K562 (cell line): ENCODE data around the gene SLC22A4. TPM values are rescaled to one million over a fixed set of nuclear protein-coding genes. Genes with fewer than 3 reads are reported as not detected.

Experiments
- ATF1 ChIP-seq, 2 experiments: fragments of 450-650 bp in 1 of 2; IDR thresholded peaks; 2 replicates each; pipeline ENCODE4 v1.6.1; 2016; ENCODE audit warnings: missing compliant biosample characterization in 1 of 2, missing genetic modification characterization in 1 of 2
- BRF1 ChIP-seq: IDR thresholded peaks from 3 replicates; pipeline ENCODE4 v1.6.1; 2011; ENCODE audit warnings: borderline replicate concordance, mild to moderate bottlenecking; ENCODE audit not compliant: insufficient read length; ENCODE audit errors: extremely low read depth
- CBX8 ChIP-seq: fragments of 200-600 bp; sonication (generic); IDR thresholded peaks from 2 replicates; pipeline ENCODE4 v1.6.1; 2012; ENCODE audit warnings: borderline replicate concordance, mixed run types, low read depth, mild to moderate bottlenecking, moderate library complexity, mixed read lengths, low read length, control low read depth, inconsistent platforms; ENCODE audit not compliant: poor library complexity, severe bottlenecking; ENCODE audit errors: extremely low read depth
- CREM ChIP-seq: IDR thresholded peaks from 2 replicates; pipeline ENCODE4 v1.6.1; 2014; ENCODE audit warnings: antibody characterized with exemption, low read depth
- KAT7 ChIP-seq: sonication (generic); formaldehyde crosslinking; IDR thresholded peaks from 2 replicates; pipeline ENCODE4 v1.8.0; 2022; ENCODE audit warnings: missing genetic modification reagents, mild to moderate bottlenecking, borderline replicate concordance
- KDM1A ChIP-seq, 2 experiments: fragments of 450-650 bp; IDR thresholded peaks; 2 replicates each; pipeline ENCODE4 v1.6.1; 2016; ENCODE audit warnings: mild to moderate bottlenecking in 2 of 2
- KDM5B ChIP-seq: fragments of 200-600 bp; sonication (generic); IDR thresholded peaks from 2 replicates; pipeline ENCODE4 v1.6.1; 2012; ENCODE audit warnings: low read depth, mild to moderate bottlenecking, moderate library complexity, low read length, control low read depth, inconsistent platforms; ENCODE audit not compliant: insufficient replicate concordance
- L3MBTL2 ChIP-seq: fragments of 450-650 bp; IDR thresholded peaks from 2 replicates; pipeline ENCODE4 v1.6.1; 2016; ENCODE audit warnings: mild to moderate bottlenecking, moderate library complexity
- OTX1 ChIP-seq: fragments of 450-650 bp; formaldehyde crosslinking; IDR thresholded peaks from 2 replicates; pipeline ENCODE4 v1.4.0; 2022; ENCODE audit warnings: mild to moderate bottlenecking
- POLR2G ChIP-seq: fragments of 200-400 bp; formaldehyde crosslinking; IDR thresholded peaks from 2 replicates; pipeline ENCODE4 v1.6.1; 2017; ENCODE audit warnings: low read depth, mild to moderate bottlenecking, antibody characterized with exemption, low read length, moderate library complexity
- RBFOX2 ChIP-seq: fragments of 200-400 bp; formaldehyde crosslinking; IDR thresholded peaks from 2 replicates; pipeline ENCODE4 v1.6.1; 2017; ENCODE audit warnings: low read depth, mild to moderate bottlenecking, low read length, moderate library complexity
- STAT5B ChIP-seq: fragments of 250-450 bp; sonication (Bioruptor Pico); IDR thresholded peaks from 2 replicates; pipeline ENCODE4 v1.8.0; 2021; ENCODE audit warnings: mild to moderate bottlenecking, inconsistent platforms
- U2AF1 ChIP-seq: fragments of 200-400 bp; formaldehyde crosslinking; optimal IDR thresholded peaks from 2 replicates; pipeline ENCODE3; 2017; ENCODE audit warnings: mild to moderate bottlenecking, low read depth, low read length, moderate library complexity
- ZNF830 ChIP-seq: fragments of 250-450 bp; sonication (Bioruptor Pico); IDR thresholded peaks from 2 replicates; pipeline ENCODE4 v1.5.0; 2021; ENCODE audit warnings: mild to moderate bottlenecking
- polyA plus RNA-seq, 8 experiments: library from polyadenylated mRNA; depleted of rRNA in 4 of 8; stranded (reverse) in 5 of 8; unstranded in 3 of 8; fragments of >200 nt; fragmentation: Nextera tagmentation in 2 of 8; fragmentation: Illumina TruSeq in 1 of 8; extraction: Ambion mirVana in 2 of 8; extraction: Trizol in 1 of 8; gene quantifications; 2 replicates each; pipeline versions ENCODE4 v1.2.1 to v1.2.3, GENCODE V29; 2011 to 2014; ENCODE audit warnings: inconsistent platforms in 1 of 8, missing spikeins in 1 of 8
- total RNA-seq, 7 experiments: library from RNA; depleted of rRNA in 6 of 7; stranded (reverse); fragments of >200 nt in 6 of 7; fragmentation: Illumina TruSeq in 2 of 7; extraction: Trizol in 2 of 7; gene quantifications; 2 replicates each; pipeline versions ENCODE4 v1.2.1 to v1.2.3, GENCODE V29; 2011 to 2021; ENCODE audit warnings: low replicate concordance in 1 of 7
- TF ChIP-seq, protein P1 (sequence below), 3 experiments: IDR thresholded peaks in 2 of 3; conservative IDR thresholded peaks in 1 of 3; 2 replicates each; pipeline ENCODE4 v1.5.1; 2011 to 2012; ENCODE audit warnings: low read length in 3 of 3, mild to moderate bottlenecking in 3 of 3, control low read depth in 2 of 3, improper control_type of control experiment in 1 of 3, inconsistent platforms in 1 of 3, low read depth in 1 of 3, mixed read lengths in 1 of 3, moderate library complexity in 1 of 3; ENCODE audit not compliant: insufficient read depth in 2 of 3
- TF ChIP-seq, protein P2 (sequence below): fragments of 450-650 bp; IDR thresholded peaks from 2 replicates; pipeline ENCODE4 v1.6.1; 2018; ENCODE audit warnings: mild to moderate bottlenecking, low read depth; ENCODE audit not compliant: partially characterized antibody
- TF ChIP-seq, protein P3 (sequence below): fragments of 250-450 bp; sonication (Bioruptor Pico); IDR thresholded peaks from 2 replicates; pipeline ENCODE4 v1.4.0; 2020; ENCODE audit warnings: mild to moderate bottlenecking, moderate library complexity
- TF ChIP-seq, protein P4 (sequence below): fragments of 250-450 bp; sonication (Bioruptor Pico); IDR thresholded peaks from 2 replicates; pipeline ENCODE4 v1.4.0; 2020; ENCODE audit warnings: mild to moderate bottlenecking, moderate library complexity

Gene SLC22A4
- total and polyA plus RNA-seq, 9 of the 15 experiments (the other 6 are each of a cell fraction or from before 2014, with no cell fraction given) = 2.7 to 9.5 (median 6.2) TPM

DNA sequence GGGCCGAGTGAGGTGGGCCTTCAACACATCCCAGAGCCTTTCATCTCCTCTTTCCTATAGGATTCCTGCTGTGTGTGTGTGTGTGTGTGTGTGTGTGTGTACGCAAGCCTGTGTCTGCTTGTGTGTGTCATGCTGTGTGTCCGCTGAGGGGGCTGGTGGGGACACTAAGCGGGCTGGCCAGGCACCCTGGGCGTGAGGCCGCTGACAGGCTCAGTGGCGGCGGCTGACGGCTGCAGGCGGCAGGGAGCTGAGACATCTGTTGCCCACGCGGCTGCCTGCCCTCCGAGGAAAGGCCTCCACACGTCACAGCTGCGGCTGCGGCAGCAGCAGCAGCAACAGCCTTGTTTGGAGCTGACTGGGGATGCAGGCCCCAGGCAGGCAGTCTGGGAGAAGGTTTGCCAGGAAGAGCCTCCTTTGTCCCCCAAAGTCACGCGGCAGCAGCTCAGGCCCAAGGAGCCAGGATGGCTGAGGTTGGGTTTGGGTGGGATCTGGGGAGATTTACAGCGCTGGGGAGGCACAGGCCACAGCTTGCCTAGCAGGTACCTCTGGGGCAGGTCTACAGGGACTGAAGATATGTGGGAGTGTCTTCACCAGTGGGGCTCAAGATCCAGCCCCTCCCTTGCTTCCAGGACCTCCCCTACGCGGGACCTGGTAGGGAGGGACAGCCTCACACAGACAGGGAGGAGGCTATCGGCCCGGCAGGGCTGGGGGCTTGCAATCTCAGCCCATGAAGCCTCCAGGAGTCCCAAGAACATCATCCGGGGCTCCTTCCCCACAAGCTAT, 34.9 kb upstream of the SLC22A4 start (continued):
- TF ChIP-seq, protein P1, sequence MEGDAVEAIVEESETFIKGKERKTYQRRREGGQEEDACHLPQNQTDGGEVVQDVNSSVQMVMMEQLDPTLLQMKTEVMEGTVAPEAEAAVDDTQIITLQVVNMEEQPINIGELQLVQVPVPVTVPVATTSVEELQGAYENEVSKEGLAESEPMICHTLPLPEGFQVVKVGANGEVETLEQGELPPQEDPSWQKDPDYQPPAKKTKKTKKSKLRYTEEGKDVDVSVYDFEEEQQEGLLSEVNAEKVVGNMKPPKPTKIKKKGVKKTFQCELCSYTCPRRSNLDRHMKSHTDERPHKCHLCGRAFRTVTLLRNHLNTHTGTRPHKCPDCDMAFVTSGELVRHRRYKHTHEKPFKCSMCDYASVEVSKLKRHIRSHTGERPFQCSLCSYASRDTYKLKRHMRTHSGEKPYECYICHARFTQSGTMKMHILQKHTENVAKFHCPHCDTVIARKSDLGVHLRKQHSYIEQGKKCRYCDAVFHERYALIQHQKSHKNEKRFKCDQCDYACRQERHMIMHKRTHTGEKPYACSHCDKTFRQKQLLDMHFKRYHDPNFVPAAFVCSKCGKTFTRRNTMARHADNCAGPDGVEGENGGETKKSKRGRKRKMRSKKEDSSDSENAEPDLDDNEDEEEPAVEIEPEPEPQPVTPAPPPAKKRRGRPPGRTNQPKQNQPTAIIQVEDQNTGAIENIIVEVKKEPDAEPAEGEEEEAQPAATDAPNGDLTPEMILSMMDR (IDR thresholded peaks at IDR 0.05 in 2 of 3, conservative IDR thresholded peaks at IDR 0.05 in 1 of 3; ENCODE audit: insufficient read depth in 2 of 3, low read depth in 1 of 3, low read length in 3 of 3) = no peak
- TF ChIP-seq ATF1 (CRISPR knock-in tag; IDR thresholded peaks at IDR 0.05) = no peak
- TF ChIP-seq ATF1 (tag; IDR thresholded peaks at IDR 0.05) = peak; percentile 13; the same call in 1 of the 2 replicates
- TF ChIP-seq, protein P2, sequence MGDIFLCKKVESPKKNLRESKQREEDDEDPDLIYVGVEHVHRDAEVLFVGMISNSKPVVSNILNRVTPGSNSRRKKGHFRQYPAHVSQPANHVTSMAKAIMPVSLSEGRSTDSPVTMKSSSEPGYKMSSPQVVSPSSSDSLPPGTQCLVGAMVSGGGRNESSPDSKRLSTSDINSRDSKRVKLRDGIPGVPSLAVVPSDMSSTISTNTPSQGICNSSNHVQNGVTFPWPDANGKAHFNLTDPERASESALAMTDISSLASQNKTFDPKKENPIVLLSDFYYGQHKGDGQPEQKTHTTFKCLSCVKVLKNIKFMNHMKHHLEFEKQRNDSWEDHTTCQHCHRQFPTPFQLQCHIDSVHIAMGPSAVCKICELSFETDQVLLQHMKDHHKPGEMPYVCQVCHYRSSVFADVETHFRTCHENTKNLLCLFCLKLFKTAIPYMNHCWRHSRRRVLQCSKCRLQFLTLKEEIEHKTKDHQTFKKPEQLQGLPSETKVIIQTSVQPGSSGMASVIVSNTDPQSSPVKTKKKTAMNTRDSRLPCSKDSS = no peak
- 0 out of 2 replicates have a peak, but pooled peaks have one; percentile 25 for TF ChIP-seq CREM
- TF ChIP-seq, protein P3, sequence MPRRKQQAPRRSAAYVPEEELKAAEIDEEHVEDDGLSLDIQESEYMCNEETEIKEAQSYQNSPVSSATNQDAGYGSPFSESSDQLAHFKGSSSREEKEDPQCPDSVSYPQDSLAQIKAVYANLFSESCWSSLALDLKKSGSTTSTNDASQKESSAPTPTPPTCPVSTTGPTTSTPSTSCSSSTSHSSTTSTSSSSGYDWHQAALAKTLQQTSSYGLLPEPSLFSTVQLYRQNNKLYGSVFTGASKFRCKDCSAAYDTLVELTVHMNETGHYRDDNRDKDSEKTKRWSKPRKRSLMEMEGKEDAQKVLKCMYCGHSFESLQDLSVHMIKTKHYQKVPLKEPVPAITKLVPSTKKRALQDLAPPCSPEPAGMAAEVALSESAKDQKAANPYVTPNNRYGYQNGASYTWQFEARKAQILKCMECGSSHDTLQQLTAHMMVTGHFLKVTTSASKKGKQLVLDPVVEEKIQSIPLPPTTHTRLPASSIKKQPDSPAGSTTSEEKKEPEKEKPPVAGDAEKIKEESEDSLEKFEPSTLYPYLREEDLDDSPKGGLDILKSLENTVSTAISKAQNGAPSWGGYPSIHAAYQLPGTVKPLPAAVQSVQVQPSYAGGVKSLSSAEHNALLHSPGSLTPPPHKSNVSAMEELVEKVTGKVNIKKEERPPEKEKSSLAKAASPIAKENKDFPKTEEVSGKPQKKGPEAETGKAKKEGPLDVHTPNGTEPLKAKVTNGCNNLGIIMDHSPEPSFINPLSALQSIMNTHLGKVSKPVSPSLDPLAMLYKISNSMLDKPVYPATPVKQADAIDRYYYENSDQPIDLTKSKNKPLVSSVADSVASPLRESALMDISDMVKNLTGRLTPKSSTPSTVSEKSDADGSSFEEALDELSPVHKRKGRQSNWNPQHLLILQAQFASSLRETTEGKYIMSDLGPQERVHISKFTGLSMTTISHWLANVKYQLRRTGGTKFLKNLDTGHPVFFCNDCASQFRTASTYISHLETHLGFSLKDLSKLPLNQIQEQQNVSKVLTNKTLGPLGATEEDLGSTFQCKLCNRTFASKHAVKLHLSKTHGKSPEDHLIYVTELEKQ (CRISPR knock-in tag) = no peak
- no peak for TF ChIP-seq KAT7 (CRISPR knock-in tag)
- TF ChIP-seq L3MBTL2 = peak; percentile 55
- peak; percentile 50 for TF ChIP-seq POLR2G
- TF ChIP-seq STAT5B (CRISPR knock-in tag) = no peak
- no peak for TF ChIP-seq ZNF830 (CRISPR knock-in tag)
- TF ChIP-seq CBX8 = no peak
- TF ChIP-seq KDM5B = no peak
- TF ChIP-seq RBFOX2 = peak; percentile 51
- no peak for TF ChIP-seq KDM1A (IDR thresholded peaks at IDR 0.05)
- 0 out of 2 replicates have a peak, but pooled peaks have one; percentile 34 for TF ChIP-seq OTX1
- TF ChIP-seq BRF1 = no peak
- TF ChIP-seq, protein P4, sequence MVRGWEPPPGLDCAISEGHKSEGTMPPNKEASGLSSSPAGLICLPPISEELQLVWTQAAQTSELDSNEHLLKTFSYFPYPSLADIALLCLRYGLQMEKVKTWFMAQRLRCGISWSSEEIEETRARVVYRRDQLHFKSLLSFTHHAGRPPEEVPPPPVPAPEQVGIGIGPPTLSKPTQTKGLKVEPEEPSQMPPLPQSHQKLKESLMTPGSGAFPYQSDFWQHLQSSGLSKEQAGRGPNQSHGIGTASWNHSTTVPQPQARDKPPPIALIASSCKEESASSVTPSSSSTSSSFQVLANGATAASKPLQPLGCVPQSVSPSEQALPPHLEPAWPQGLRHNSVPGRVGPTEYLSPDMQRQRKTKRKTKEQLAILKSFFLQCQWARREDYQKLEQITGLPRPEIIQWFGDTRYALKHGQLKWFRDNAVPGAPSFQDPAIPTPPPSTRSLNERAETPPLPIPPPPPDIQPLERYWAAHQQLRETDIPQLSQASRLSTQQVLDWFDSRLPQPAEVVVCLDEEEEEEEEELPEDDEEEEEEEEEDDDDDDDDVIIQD (CRISPR knock-in tag) = no peak
- TF ChIP-seq U2AF1 = no peak
